ENCODE results near the gene ISM1.

- TF ChIP-seq TAF1 (IDR thresholded peaks at IDR 0.05; ENCODE audit: borderline replicate concordance, low read depth, low read length) = no peak
- no peak for TF ChIP-seq POLR2AphosphoS5 (IDR thresholded peaks at IDR 0.05; ENCODE audit: low read depth, low read length)
- TF ChIP-seq POLR2A (IDR thresholded peaks at IDR 0.05; ENCODE audit: low read depth, low read length) = no peak
Observed at GRCh38 chr20:13307562-13308163, 86.6 kb downstream of the ISM1 start.

All from GM12892 (cell line).